ENCODE data around the gene WDR62.

The WDR62 gene

DNA sequence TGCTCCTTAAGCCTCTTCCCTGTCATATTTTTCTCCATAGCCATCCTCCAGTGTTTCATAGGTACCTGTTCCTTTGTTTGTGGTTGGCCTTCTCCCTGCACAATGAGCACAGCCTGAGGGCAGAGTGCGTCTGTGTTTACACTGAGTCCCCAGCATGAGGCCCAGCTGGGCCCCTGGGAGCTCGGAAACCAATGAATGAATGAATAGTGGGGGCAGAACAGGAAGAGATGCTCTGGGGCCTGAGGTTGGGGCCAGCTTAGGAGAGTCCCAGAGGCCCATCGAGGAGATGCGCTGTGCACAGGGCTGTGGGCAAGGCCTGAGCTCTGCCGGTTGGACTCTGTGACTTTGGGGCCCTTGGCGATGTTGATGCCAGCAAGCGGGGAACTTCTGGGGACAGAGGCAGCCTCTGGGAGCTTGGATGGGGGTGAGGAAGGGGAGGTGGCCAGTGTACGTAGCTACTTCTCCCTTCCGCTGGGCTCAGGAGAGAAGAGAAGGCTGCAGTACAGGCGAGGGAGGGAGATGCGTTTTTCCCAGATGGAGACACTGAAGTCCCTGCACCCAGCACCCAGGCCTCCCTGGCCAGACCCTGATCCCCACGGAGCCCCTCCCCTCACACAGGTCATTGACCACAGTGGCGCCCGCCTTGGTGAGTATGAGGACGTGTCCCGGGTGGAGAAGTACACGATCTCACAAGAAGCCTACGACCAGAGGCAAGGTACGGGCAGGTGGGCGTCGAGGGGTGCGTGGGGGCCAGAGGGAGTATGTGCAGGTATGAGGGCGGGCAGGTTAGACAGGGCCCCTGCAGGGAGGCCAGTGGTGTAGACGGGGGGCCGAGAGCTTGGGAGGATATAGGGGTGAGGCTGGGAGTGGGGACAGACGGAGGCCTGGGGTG lies 65.6 kb downstream of the WDR62 start (continued):
- TF ChIP-seq, protein P1, sequence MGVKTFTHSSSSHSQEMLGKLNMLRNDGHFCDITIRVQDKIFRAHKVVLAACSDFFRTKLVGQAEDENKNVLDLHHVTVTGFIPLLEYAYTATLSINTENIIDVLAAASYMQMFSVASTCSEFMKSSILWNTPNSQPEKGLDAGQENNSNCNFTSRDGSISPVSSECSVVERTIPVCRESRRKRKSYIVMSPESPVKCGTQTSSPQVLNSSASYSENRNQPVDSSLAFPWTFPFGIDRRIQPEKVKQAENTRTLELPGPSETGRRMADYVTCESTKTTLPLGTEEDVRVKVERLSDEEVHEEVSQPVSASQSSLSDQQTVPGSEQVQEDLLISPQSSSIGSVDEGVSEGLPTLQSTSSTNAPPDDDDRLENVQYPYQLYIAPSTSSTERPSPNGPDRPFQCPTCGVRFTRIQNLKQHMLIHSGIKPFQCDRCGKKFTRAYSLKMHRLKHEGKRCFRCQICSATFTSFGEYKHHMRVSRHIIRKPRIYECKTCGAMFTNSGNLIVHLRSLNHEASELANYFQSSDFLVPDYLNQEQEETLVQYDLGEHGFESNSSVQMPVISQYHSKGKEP (tag by site-specific recombination; IDR thresholded peaks at IDR 0.05): no peak
- TF ChIP-seq ZNF777 (tag by site-specific recombination; IDR thresholded peaks at IDR 0.05; ENCODE audit: borderline replicate concordance) (no peak), ZNF548 (tag by site-specific recombination; IDR thresholded peaks at IDR 0.05) (no peak), ZNF571 (tag by site-specific recombination; IDR thresholded peaks at IDR 0.05) (no peak), ZNF138 (tag by site-specific recombination; IDR thresholded peaks at IDR 0.05; ENCODE audit: borderline replicate concordance) (no peak), ZNF19 (tag by site-specific recombination; IDR thresholded peaks at IDR 0.05; ENCODE audit: low read depth) (no peak), ZNF214 (tag by site-specific recombination; IDR thresholded peaks at IDR 0.05; ENCODE audit: borderline replicate concordance) (no peak), ZNF48 (tag by site-specific recombination; IDR thresholded peaks at IDR 0.05) (no peak), OSR2 (tag by site-specific recombination; IDR thresholded peaks at IDR 0.05) (0 out of 2 replicates have a peak, but pooled peaks have one; percentile 33), REPIN1 (tag by site-specific recombination; IDR thresholded peaks at IDR 0.05; ENCODE audit: low read depth) (no peak), ZNF221 (tag by site-specific recombination; IDR thresholded peaks at IDR 0.05; ENCODE audit: borderline replicate concordance) (no peak), ZNF514 (tag by site-specific recombination; IDR thresholded peaks at IDR 0.05) (no peak), MEIS1 (CRISPR knock-in tag; IDR thresholded peaks at IDR 0.05; ENCODE audit: borderline replicate concordance) (no peak), ZNF624 (tag by site-specific recombination; IDR thresholded peaks at IDR 0.05) (no peak), ZNF37A (tag by site-specific recombination; IDR thresholded peaks at IDR 0.05) (no peak), MZF1 (tag by site-specific recombination; IDR thresholded peaks at IDR 0.05; ENCODE audit: borderline replicate concordance) (no peak), SP3 (tag by site-specific recombination; IDR thresholded peaks at IDR 0.05) (no peak), ZNF660 (tag by site-specific recombination; IDR thresholded peaks at IDR 0.05) (no peak), ZIC2 (tag by site-specific recombination; IDR thresholded peaks at IDR 0.05) (peak; percentile 95), ZBTB7A (tag by site-specific recombination; IDR thresholded peaks at IDR 0.05; ENCODE audit: low read depth) (no peak), ZNF791 (tag by site-specific recombination; IDR thresholded peaks at IDR 0.05) (no peak), ZNF335 (tag by site-specific recombination; conservative IDR thresholded peaks at IDR 0.05) (no peak), ZBTB1 (tag by site-specific recombination; IDR thresholded peaks at IDR 0.05) (no peak)
- TF ChIP-seq, protein P2, sequence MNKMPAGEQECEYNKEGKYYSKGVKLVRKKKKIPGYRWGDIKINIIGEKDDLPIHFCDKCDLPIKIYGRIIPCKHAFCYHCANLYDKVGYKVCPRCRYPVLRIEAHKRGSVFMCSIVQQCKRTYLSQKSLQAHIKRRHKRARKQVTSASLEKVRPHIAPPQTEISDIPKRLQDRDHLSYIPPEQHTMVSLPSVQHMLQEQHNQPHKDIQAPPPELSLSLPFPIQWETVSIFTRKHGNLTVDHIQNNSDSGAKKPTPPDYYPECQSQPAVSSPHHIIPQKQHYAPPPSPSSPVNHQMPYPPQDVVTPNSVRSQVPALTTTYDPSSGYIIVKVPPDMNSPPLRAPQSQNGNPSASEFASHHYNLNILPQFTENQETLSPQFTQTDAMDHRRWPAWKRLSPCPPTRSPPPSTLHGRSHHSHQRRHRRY (tag by site-specific recombination; IDR thresholded peaks at IDR 0.05): no peak
- TF ChIP-seq, protein P3, sequence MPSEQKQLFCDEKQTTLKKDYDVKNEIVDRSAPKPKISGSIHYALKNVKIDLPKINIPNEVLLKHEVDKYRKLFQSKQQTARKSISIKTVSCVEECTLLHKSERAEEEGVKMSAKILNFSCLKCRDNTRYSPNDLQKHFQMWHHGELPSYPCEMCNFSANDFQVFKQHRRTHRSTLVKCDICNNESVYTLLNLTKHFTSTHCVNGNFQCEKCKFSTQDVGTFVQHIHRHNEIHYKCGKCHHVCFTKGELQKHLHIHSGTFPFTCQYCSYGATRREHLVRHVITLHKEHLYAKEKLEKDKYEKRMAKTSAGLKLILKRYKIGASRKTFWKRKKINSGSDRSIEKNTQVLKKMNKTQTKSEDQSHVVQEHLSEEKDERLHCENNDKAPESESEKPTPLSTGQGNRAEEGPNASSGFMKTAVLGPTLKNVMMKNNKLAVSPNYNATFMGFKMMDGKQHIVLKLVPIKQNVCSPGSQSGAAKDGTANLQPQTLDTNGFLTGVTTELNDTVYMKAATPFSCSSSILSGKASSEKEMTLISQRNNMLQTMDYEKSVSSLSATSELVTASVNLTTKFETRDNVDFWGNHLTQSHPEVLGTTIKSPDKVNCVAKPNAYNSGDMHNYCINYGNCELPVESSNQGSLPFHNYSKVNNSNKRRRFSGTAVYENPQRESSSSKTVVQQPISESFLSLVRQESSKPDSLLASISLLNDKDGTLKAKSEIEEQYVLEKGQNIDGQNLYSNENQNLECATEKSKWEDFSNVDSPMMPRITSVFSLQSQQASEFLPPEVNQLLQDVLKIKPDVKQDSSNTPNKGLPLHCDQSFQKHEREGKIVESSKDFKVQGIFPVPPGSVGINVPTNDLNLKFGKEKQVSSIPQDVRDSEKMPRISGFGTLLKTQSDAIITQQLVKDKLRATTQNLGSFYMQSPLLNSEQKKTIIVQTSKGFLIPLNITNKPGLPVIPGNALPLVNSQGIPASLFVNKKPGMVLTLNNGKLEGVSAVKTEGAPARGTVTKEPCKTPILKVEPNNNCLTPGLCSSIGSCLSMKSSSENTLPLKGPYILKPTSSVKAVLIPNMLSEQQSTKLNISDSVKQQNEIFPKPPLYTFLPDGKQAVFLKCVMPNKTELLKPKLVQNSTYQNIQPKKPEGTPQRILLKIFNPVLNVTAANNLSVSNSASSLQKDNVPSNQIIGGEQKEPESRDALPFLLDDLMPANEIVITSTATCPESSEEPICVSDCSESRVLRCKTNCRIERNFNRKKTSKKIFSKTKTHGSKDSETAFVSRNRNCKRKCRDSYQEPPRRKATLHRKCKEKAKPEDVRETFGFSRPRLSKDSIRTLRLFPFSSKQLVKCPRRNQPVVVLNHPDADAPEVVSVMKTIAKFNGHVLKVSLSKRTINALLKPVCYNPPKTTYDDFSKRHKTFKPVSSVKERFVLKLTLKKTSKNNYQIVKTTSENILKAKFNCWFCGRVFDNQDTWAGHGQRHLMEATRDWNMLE (tag by site-specific recombination; conservative IDR thresholded peaks at IDR 0.05; ENCODE audit: low read depth): no peak
- TF ChIP-seq, protein P4, sequence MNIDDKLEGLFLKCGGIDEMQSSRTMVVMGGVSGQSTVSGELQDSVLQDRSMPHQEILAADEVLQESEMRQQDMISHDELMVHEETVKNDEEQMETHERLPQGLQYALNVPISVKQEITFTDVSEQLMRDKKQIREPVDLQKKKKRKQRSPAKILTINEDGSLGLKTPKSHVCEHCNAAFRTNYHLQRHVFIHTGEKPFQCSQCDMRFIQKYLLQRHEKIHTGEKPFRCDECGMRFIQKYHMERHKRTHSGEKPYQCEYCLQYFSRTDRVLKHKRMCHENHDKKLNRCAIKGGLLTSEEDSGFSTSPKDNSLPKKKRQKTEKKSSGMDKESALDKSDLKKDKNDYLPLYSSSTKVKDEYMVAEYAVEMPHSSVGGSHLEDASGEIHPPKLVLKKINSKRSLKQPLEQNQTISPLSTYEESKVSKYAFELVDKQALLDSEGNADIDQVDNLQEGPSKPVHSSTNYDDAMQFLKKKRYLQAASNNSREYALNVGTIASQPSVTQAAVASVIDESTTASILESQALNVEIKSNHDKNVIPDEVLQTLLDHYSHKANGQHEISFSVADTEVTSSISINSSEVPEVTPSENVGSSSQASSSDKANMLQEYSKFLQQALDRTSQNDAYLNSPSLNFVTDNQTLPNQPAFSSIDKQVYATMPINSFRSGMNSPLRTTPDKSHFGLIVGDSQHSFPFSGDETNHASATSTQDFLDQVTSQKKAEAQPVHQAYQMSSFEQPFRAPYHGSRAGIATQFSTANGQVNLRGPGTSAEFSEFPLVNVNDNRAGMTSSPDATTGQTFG (tag by site-specific recombination; IDR thresholded peaks at IDR 0.05; ENCODE audit: borderline replicate concordance): no peak
- TF ChIP-seq, protein P5, sequence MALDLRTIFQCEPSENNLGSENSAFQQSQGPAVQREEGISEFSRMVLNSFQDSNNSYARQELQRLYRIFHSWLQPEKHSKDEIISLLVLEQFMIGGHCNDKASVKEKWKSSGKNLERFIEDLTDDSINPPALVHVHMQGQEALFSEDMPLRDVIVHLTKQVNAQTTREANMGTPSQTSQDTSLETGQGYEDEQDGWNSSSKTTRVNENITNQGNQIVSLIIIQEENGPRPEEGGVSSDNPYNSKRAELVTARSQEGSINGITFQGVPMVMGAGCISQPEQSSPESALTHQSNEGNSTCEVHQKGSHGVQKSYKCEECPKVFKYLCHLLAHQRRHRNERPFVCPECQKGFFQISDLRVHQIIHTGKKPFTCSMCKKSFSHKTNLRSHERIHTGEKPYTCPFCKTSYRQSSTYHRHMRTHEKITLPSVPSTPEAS (tag by site-specific recombination; IDR thresholded peaks at IDR 0.05): no peak

Data from HEK293 (cell line).